Natural killer cell (primary cell): Measurements from ENCODE around the gene LIG4. TPM values are rescaled to one million over a fixed set of nuclear protein-coding genes. Genes with fewer than 3 reads are reported as not detected.

Experiments used
- ATAC-seq, 3 donors: fragments of 150-1000 bp in 2 of 3; fragments of 200-7000 bp in 1 of 3; cut with Tn5 transposase; 1 replicate in 1 of 3; 2 replicates in 2 of 3; pipeline ENCODE4 v1.10.0; 2021; ENCODE audit warnings: mild to moderate bottlenecking in 2 of 3, moderate library complexity in 2 of 3
- DNase-seq, 2 donors: peaks; one replicate each; pipeline versions ENCODE4 v3.0.0 to v3.0.0-alpha.2; 2013 to 2021; ENCODE audit warnings: mixed read lengths in 1 of 2
- H3K27ac ChIP-seq: one replicate; pipeline ENCODE4 v1.5.1; 2013; ENCODE audit warnings: mild to moderate bottlenecking, low read length
- H3K27me3 ChIP-seq: one replicate; pipeline ENCODE4 v1.6.1; 2013; ENCODE audit warnings: low read length; ENCODE audit not compliant: control insufficient read depth, insufficient read depth
- H3K36me3 ChIP-seq: one replicate; pipeline ENCODE4 v1.6.1; 2013; ENCODE audit warnings: low read length; ENCODE audit not compliant: control insufficient read depth, insufficient read depth
- H3K4me1 ChIP-seq: one replicate; pipeline ENCODE4 v1.6.1; 2013; ENCODE audit warnings: low read length; ENCODE audit not compliant: control insufficient read depth, insufficient read depth
- H3K4me3 ChIP-seq: one replicate; pipeline ENCODE4 v1.5.1; 2013; ENCODE audit warnings: low read length
- H3K9me3 ChIP-seq: one replicate; pipeline ENCODE4 v1.6.1; 2013; ENCODE audit warnings: low read length; ENCODE audit not compliant: control insufficient read depth, insufficient read depth
- H3K27ac Mint-ChIP-seq, 2 donors: one replicate each; pipeline ENCODE4 v1.8.0; 2022; ENCODE audit warnings: mild to moderate bottlenecking in 2 of 2, mixed read lengths in 2 of 2, moderate library complexity in 1 of 2
- H3K27me3 Mint-ChIP-seq, 2 donors: one replicate each; pipeline ENCODE4 v1.8.0; 2022; ENCODE audit warnings: low read depth in 2 of 2, mixed read lengths in 2 of 2
- H3K36me3 Mint-ChIP-seq: one replicate; pipeline ENCODE4 v1.8.0; 2022; ENCODE audit warnings: mixed read lengths
- H3K4me1 Mint-ChIP-seq, 2 donors: one replicate each; pipeline ENCODE4 v1.8.0; 2022; ENCODE audit warnings: mixed read lengths in 2 of 2
- H3K4me3 Mint-ChIP-seq: one replicate; pipeline ENCODE4 v1.8.0; 2022; ENCODE audit warnings: mild to moderate bottlenecking, moderate library complexity, mixed read lengths
- H3K9me3 Mint-ChIP-seq, 2 donors: one replicate each; pipeline ENCODE4 v1.8.0; 2022; ENCODE audit warnings: mixed read lengths in 2 of 2
- WGBS: methylation state at CpG from one replicate; pipeline ENCODE4 v1.1.7; 2013; ENCODE audit warnings: missing lambda C conversion rate; ENCODE audit not compliant: insufficient coverage; 5-methylcytosine and 5-hydroxymethylcytosine counted together
- intact Hi-C: fragments of 100-400 bp; cut with micrococcal nuclease; formaldehyde crosslinking; loops from one replicate; pipeline ENCODE4 v1.14.2; 2022
- total RNA-seq, 4 donors: library from RNA; stranded (reverse); fragments of 120-200 nt in 1 of 4; gene quantifications; one replicate each; pipeline versions ENCODE4 v1.2.3 to v1.2.4, GENCODE V29; 2013 to 2022
- TF ChIP-seq, protein P1 (sequence below): fragments of 200-600 bp; IDR thresholded peaks from one replicate; pipeline ENCODE4 v1.8.0; 2022; ENCODE audit warnings: antibody characterized with exemption

Gene LIG4
- total RNA-seq, 3 donors from 2014 or later (not counting 1 experiment from before 2014, with no cell fraction given) = 7.7 to 8.5 (median 7.9) TPM

- Histone ChIP-seq H3K4me3 (no peak overlapping the region), H3K4me1 (no peaks in the 10 kb centered on the region), H3K9me3 (peaks cover 15% of the 10 kb centered on the region), H3K27me3 (peaks cover 3% of the 10 kb centered on the region), H3K36me3 (no peaks in the 10 kb centered on the region), H3K27ac (no peak overlapping the region)
- H3K4me3 Mint-ChIP-seq = no peak overlapping the region
- ATAC-seq = no peak
- H3K9me3 Mint-ChIP-seq = peaks cover 0 to 2% of the 10 kb centered on the region in 2 donors
- no peak for DNase-seq
- peaks cover 10 to 23% of the 10 kb centered on the region in 2 donors for H3K27me3 Mint-ChIP-seq
- no peaks in the 10 kb centered on the region for H3K4me1 Mint-ChIP-seq
- WGBS = 78% methylated on average over 2 of the region's 3 CpGs
- H3K27ac Mint-ChIP-seq = no peak overlapping the region
- intact Hi-C loops = no loop called here
- TF ChIP-seq, protein P1, sequence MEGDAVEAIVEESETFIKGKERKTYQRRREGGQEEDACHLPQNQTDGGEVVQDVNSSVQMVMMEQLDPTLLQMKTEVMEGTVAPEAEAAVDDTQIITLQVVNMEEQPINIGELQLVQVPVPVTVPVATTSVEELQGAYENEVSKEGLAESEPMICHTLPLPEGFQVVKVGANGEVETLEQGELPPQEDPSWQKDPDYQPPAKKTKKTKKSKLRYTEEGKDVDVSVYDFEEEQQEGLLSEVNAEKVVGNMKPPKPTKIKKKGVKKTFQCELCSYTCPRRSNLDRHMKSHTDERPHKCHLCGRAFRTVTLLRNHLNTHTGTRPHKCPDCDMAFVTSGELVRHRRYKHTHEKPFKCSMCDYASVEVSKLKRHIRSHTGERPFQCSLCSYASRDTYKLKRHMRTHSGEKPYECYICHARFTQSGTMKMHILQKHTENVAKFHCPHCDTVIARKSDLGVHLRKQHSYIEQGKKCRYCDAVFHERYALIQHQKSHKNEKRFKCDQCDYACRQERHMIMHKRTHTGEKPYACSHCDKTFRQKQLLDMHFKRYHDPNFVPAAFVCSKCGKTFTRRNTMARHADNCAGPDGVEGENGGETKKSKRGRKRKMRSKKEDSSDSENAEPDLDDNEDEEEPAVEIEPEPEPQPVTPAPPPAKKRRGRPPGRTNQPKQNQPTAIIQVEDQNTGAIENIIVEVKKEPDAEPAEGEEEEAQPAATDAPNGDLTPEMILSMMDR = no peak
- H3K36me3 Mint-ChIP-seq = no peaks in the 10 kb centered on the region
Measured at GRCh38 chr13:108190897-108191296, 24.4 kb downstream of the LIG4 start.

DNA sequence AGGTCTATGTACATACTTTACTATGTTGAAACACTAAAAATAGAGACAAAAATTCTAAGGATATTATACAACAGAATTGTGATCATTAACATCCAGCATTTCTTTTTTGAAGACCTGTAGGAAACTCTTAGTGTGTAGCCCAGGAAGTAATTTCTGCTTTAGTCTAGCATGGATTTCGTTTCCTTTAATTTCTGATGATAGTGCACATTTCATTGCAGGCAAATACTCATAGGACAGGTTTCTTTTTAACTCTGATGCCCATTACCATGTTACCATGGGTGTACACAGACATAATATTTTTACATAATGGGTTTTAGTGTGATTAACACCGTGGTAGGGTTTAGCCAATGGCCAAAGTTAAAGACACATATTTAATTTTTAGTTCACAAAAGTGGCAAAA lies 27.1 kb downstream of the LIG4 start:
- intact Hi-C loops = no loop called here
- Histone ChIP-seq H3K4me1 (no peaks in the 10 kb centered on the region), H3K9me3 (no peaks in the 10 kb centered on the region), H3K36me3 (no peaks in the 10 kb centered on the region), H3K4me3 (no peak overlapping the region), H3K27me3 (no peaks in the 10 kb centered on the region), H3K27ac (no peak overlapping the region)
- Mint-ChIP-seq H3K4me1 (no peaks in the 10 kb centered on the region), H3K27me3 (peaks cover 9 to 23% of the 10 kb centered on the region in 2 donors), H3K4me3 (no peak overlapping the region), H3K9me3 (no peaks in the 10 kb centered on the region), H3K36me3 (no peaks in the 10 kb centered on the region), H3K27ac (no peak overlapping the region)
- 55% methylated on average over 1 of the region's 2 CpGs for WGBS
- DNase-seq (no peak), ATAC-seq (no peak)
- TF ChIP-seq, protein P1 = no peak

- Mint-ChIP-seq H3K4me3 (no peak overlapping the region), H3K27ac (no peak overlapping the region), H3K36me3 (no peaks in the 10 kb centered on the region), H3K9me3 (no peaks in the 10 kb centered on the region), H3K4me1 (no peaks in the 10 kb centered on the region), H3K27me3 (peaks cover under 1 to 4% of the 10 kb centered on the region in 2 donors)
- TF ChIP-seq, protein P1 = no peak
- intact Hi-C loops = no loop called here
- no peak overlapping the region for H3K4me3 ChIP-seq
- ATAC-seq (no peak), DNase-seq (no peak)
- no peaks in the 10 kb centered on the region for H3K9me3 ChIP-seq
- no peaks in the 10 kb centered on the region for H3K4me1 ChIP-seq
- H3K36me3 ChIP-seq = no peaks in the 10 kb centered on the region
- 64% methylated on average over 3 of the region's 3 CpGs for WGBS
- no peaks in the 10 kb centered on the region for H3K27me3 ChIP-seq
- H3K27ac ChIP-seq = peak overlapping the region; percentile 25
Measured at GRCh38 chr13:108185223-108185622, 30.1 kb downstream of the LIG4 start.

DNA sequence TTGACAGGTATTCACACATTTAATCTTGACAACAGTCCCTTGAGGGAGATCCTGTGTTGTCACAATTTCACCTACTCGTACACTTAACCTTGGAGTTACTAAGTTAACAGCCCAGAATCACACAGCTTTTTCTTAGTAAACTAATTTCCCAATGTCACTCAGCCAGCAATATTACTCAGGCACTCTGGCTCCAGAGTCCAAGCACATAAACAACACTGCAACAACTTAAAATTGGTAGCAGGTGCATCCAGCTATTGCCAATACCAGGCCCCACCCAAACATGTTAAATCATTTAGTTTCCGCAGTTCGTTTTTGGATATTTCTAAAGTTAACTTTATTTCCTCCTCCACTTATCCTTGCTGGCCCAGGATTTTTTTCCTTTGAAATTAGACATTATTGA lies 32.7 kb downstream of the LIG4 start:
- ATAC-seq = no peak
- Mint-ChIP-seq H3K36me3 (no peaks in the 10 kb centered on the region), H3K4me3 (no peak overlapping the region), H3K27me3 (peaks cover 0 to 4% of the 10 kb centered on the region in 2 donors), H3K4me1 (no peaks in the 10 kb centered on the region), H3K27ac (no peak overlapping the region), H3K9me3 (no peaks in the 10 kb centered on the region)
- Histone ChIP-seq H3K27ac (no peak overlapping the region), H3K9me3 (peaks cover 3% of the 10 kb centered on the region), H3K4me1 (no peaks in the 10 kb centered on the region), H3K27me3 (no peaks in the 10 kb centered on the region), H3K36me3 (no peaks in the 10 kb centered on the region), H3K4me3 (no peak overlapping the region)
- 88% methylated on average over 3 of the region's 3 CpGs for WGBS
- no peak for DNase-seq
- TF ChIP-seq, protein P1 = no peak
- intact Hi-C loops = no loop called here
